Measurements from ENCODE around the gene SLC10A4. TPM values are rescaled to one million over a fixed set of nuclear protein-coding genes. Genes with fewer than 3 reads are reported as not detected.

The SLC10A4 gene
- total and polyA plus RNA-seq, 2 experiments from 2014 or later = 0.23 to 0.36 TPM

- no peaks in the 10 kb centered on the region for H3K27me3 ChIP-seq
- no peak overlapping the region for H2AFZ ChIP-seq
- TF ChIP-seq, protein P1, sequence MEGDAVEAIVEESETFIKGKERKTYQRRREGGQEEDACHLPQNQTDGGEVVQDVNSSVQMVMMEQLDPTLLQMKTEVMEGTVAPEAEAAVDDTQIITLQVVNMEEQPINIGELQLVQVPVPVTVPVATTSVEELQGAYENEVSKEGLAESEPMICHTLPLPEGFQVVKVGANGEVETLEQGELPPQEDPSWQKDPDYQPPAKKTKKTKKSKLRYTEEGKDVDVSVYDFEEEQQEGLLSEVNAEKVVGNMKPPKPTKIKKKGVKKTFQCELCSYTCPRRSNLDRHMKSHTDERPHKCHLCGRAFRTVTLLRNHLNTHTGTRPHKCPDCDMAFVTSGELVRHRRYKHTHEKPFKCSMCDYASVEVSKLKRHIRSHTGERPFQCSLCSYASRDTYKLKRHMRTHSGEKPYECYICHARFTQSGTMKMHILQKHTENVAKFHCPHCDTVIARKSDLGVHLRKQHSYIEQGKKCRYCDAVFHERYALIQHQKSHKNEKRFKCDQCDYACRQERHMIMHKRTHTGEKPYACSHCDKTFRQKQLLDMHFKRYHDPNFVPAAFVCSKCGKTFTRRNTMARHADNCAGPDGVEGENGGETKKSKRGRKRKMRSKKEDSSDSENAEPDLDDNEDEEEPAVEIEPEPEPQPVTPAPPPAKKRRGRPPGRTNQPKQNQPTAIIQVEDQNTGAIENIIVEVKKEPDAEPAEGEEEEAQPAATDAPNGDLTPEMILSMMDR (IDR thresholded peaks at IDR 0.05; ENCODE audit: poor library complexity) = no peak
- H3K9me3 ChIP-seq (ENCODE audit: low read depth) = no peaks in the 10 kb centered on the region
- no peaks in the 10 kb centered on the region for H4K20me1 ChIP-seq (ENCODE audit: insufficient read depth, poor library complexity, severe bottlenecking)
- H3K4me3 ChIP-seq = no peak overlapping the region
- no peak for DNase-seq (ENCODE audit: low spot score)
- no peaks in the 10 kb centered on the region for H3K79me2 ChIP-seq
- H3K4me1 ChIP-seq (ENCODE audit: insufficient read depth) = no peaks in the 10 kb centered on the region
- no peaks in the 10 kb centered on the region for H3K9me2 ChIP-seq (replicated peaks; ENCODE audit: insufficient read depth)
- H3K4me2 ChIP-seq = no peak overlapping the region
- WGBS (ENCODE audit: low lambda C conversion rate, missing lambda C conversion rate) = 95% methylated on average over 2 of the region's 2 CpGs
- no peak overlapping the region for H3K27ac ChIP-seq
- no peaks in the 10 kb centered on the region for H3K36me3 ChIP-seq (replicated peaks; ENCODE audit: insufficient read depth, low read depth)
Measured at GRCh38 chr4:48454591-48454990, 28.6 kb upstream of the SLC10A4 start.

DNA sequence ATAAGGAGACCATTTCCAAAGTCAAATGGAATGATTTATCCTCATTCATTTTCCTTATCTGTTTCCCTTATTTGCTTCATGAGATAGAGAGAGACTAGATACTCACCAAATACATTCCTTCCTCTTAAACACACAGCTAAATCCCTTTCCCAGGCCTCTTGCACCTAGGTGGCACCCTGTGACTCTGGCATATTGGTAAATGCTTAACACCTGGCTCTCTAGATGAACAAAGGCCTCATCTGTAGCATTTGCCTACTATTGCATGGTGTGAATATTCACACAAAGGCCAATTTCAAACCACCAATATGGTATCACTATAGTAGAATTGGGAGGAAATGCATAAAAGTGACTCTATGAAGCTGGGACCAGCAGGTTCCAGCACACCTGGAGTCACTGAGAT lies 22.1 kb upstream of the SLC10A4 start:
- no peak overlapping the region for H3K4me3 ChIP-seq
- H3K4me2 ChIP-seq = no peak overlapping the region
- H3K27me3 ChIP-seq = no peaks in the 10 kb centered on the region
- no peak overlapping the region for H2AFZ ChIP-seq
- H3K9me3 ChIP-seq (ENCODE audit: low read depth) = no peaks in the 10 kb centered on the region
- H4K20me1 ChIP-seq (ENCODE audit: insufficient read depth, poor library complexity, severe bottlenecking) = no peaks in the 10 kb centered on the region
- H3K79me2 ChIP-seq = no peaks in the 10 kb centered on the region
- H3K27ac ChIP-seq = no peak overlapping the region
- no peaks in the 10 kb centered on the region for H3K9me2 ChIP-seq (replicated peaks; ENCODE audit: insufficient read depth)
- no peaks in the 10 kb centered on the region for H3K4me1 ChIP-seq (ENCODE audit: insufficient read depth)
- H3K36me3 ChIP-seq (replicated peaks; ENCODE audit: insufficient read depth, low read depth) = no peaks in the 10 kb centered on the region
- TF ChIP-seq EZH2phosphoT487 (IDR thresholded peaks at IDR 0.05; ENCODE audit: low read depth, severe bottlenecking, unreplicated experiment) (no peak), EZH2 (IDR thresholded peaks at IDR 0.05; ENCODE audit: borderline replicate concordance) (no peak)
- TF ChIP-seq, protein P1 (IDR thresholded peaks at IDR 0.05; ENCODE audit: poor library complexity) = no peak
- no peak for DNase-seq (ENCODE audit: low spot score)

GRCh38 chr4:48462363-48462762 lies 20.8 kb upstream of the SLC10A4 start:
- H3K36me3 ChIP-seq (replicated peaks; ENCODE audit: insufficient read depth, low read depth) = no peaks in the 10 kb centered on the region
- no peak for DNase-seq (ENCODE audit: low spot score)
- H2AFZ ChIP-seq = no peak overlapping the region
- 45% methylated on average over 5 of the region's 5 CpGs for WGBS (ENCODE audit: low lambda C conversion rate, missing lambda C conversion rate)
- H3K9me2 ChIP-seq (replicated peaks; ENCODE audit: insufficient read depth) = no peaks in the 10 kb centered on the region
- H3K79me2 ChIP-seq = no peaks in the 10 kb centered on the region
- no peak overlapping the region for H3K27ac ChIP-seq
- H3K4me3 ChIP-seq = no peak overlapping the region
- H3K4me2 ChIP-seq = no peak overlapping the region
- H3K4me1 ChIP-seq (ENCODE audit: insufficient read depth) = no peaks in the 10 kb centered on the region
- H4K20me1 ChIP-seq (ENCODE audit: insufficient read depth, poor library complexity, severe bottlenecking) = no peaks in the 10 kb centered on the region
- no peaks in the 10 kb centered on the region for H3K9me3 ChIP-seq (ENCODE audit: low read depth)
- TF ChIP-seq EZH2 (IDR thresholded peaks at IDR 0.05; ENCODE audit: borderline replicate concordance) = no peak
- TF ChIP-seq, protein P1 (IDR thresholded peaks at IDR 0.05; ENCODE audit: poor library complexity) = no peak
- no peaks in the 10 kb centered on the region for H3K27me3 ChIP-seq

GRCh38 chr4:48467442-48467841 lies 15.7 kb upstream of the SLC10A4 start:
- H3K4me3 ChIP-seq = no peak overlapping the region
- H3K9me2 ChIP-seq (replicated peaks; ENCODE audit: insufficient read depth) = no peaks in the 10 kb centered on the region
- H3K36me3 ChIP-seq (replicated peaks; ENCODE audit: insufficient read depth, low read depth) = no peaks in the 10 kb centered on the region
- WGBS (ENCODE audit: low lambda C conversion rate, missing lambda C conversion rate) = 87% methylated on average over 2 of the region's 2 CpGs
- TF ChIP-seq EZH2 (IDR thresholded peaks at IDR 0.05; ENCODE audit: borderline replicate concordance) (no peak), EZH2phosphoT487 (IDR thresholded peaks at IDR 0.05; ENCODE audit: low read depth, severe bottlenecking, unreplicated experiment) (no peak)
- TF ChIP-seq, protein P1 (IDR thresholded peaks at IDR 0.05; ENCODE audit: poor library complexity) = no peak
- H3K4me2 ChIP-seq = no peak overlapping the region
- no peaks in the 10 kb centered on the region for H4K20me1 ChIP-seq (ENCODE audit: insufficient read depth, poor library complexity, severe bottlenecking)
- H3K9me3 ChIP-seq (ENCODE audit: low read depth) = no peaks in the 10 kb centered on the region
- H3K27me3 ChIP-seq = no peaks in the 10 kb centered on the region
- no peak overlapping the region for H2AFZ ChIP-seq
- H3K4me1 ChIP-seq (ENCODE audit: insufficient read depth) = no peaks in the 10 kb centered on the region
- H3K79me2 ChIP-seq = no peaks in the 10 kb centered on the region
- no peak for DNase-seq (ENCODE audit: low spot score)
- H3K27ac ChIP-seq = no peak overlapping the region

Data from hepatocyte (in vitro differentiated cells).